WTC11 (cell line): ENCODE data around the gene IGFL4. TPM values are rescaled to one million over a fixed set of nuclear protein-coding genes. Genes with fewer than 3 reads are reported as not detected.
A peak's percentile ranks its signal among the peaks of the same experiment; 100 is the strongest.

ENCODE experiments used
- ATAC-seq: fragments of 200-7000 bp; cut with Tn5 transposase; 2 replicates; pipeline ENCODE4 v1.10.0; 2021; ENCODE audit warnings: mild to moderate bottlenecking, moderate library complexity
- CTCF ChIA-PET: fragments of 300-600 bp; sonication (Branson Sonifier 250); formaldehyde crosslinking; loops from one replicate; lab custom pipeline; 2021; ENCODE audit warnings: antibody characterized with exemption; lab: Charles Lee
- POLR2A ChIA-PET: fragments of 350-600 bp; sonication (Branson Sonifier 250); formaldehyde crosslinking; loops from one replicate; lab custom pipeline; 2021; ENCODE audit warnings: antibody characterized with exemption; lab: Charles Lee
- DNase-seq: peaks from one replicate; pipeline ENCODE4 v3.0.0; 2021; ENCODE audit warnings: low spot score
- H3K27ac Mint-ChIP-seq: 2 replicates; pipeline ENCODE4 v1.8.0; 2021; ENCODE audit warnings: mixed read lengths
- H3K27me3 Mint-ChIP-seq: 2 replicates; pipeline ENCODE4 v1.8.0; 2021; ENCODE audit warnings: low read depth, mild to moderate bottlenecking, moderate library complexity, mixed read lengths
- H3K36me3 Mint-ChIP-seq: 2 replicates; pipeline ENCODE4 v1.8.0; 2021; ENCODE audit warnings: mixed read lengths
- H3K4me1 Mint-ChIP-seq: 2 replicates; pipeline ENCODE4 v1.8.0; 2022; ENCODE audit warnings: mixed read lengths
- H3K4me3 Mint-ChIP-seq: 2 replicates; pipeline ENCODE4 v1.8.0; 2021; ENCODE audit warnings: mild to moderate bottlenecking, moderate library complexity, mixed read lengths
- H3K9me3 Mint-ChIP-seq: 2 replicates; pipeline ENCODE4 v1.8.0; 2021; ENCODE audit warnings: mixed read lengths
- ATF2 ChIP-seq: sonication (generic); formaldehyde crosslinking; IDR thresholded peaks from 2 replicates; pipeline ENCODE4 v1.8.1; 2022; ENCODE audit warnings: low read depth, missing genetic modification reagents, borderline replicate concordance
- FOXJ3 ChIP-seq: sonication (generic); formaldehyde crosslinking; IDR thresholded peaks from 2 replicates; pipeline ENCODE4 v1.9.0; 2021; ENCODE audit warnings: missing genetic modification reagents, mild to moderate bottlenecking, borderline replicate concordance
- GABPB1 ChIP-seq: sonication (generic); formaldehyde crosslinking; IDR thresholded peaks from 2 replicates; pipeline ENCODE4 v1.8.1; 2023; ENCODE audit warnings: mild to moderate bottlenecking, missing genetic modification reagents
- MXD4 ChIP-seq: fragments of 250-450 bp; sonication (Bioruptor Pico); IDR thresholded peaks from 2 replicates; pipeline ENCODE4 v1.8.0; 2021; ENCODE audit warnings: mild to moderate bottlenecking, moderate library complexity, borderline replicate concordance
- NFYB ChIP-seq: sonication (generic); formaldehyde crosslinking; conservative IDR thresholded peaks from 2 replicates; pipeline ENCODE4 v1.8.0; 2022; ENCODE audit warnings: low read depth, missing genetic modification reagents
- NR1H2 ChIP-seq: sonication (generic); formaldehyde crosslinking; IDR thresholded peaks from 2 replicates; pipeline ENCODE4 v1.9.0; 2021; ENCODE audit warnings: mild to moderate bottlenecking, moderate library complexity, missing genetic modification reagents
- NR2C2 ChIP-seq: sonication (generic); formaldehyde crosslinking; IDR thresholded peaks from 2 replicates; pipeline ENCODE4 v1.8.0; 2022; ENCODE audit warnings: mild to moderate bottlenecking, missing genetic modification reagents
- PRRX2 ChIP-seq: fragments of 250-450 bp; sonication (Bioruptor Pico); IDR thresholded peaks from 2 replicates; pipeline ENCODE4 v1.8.0; 2021; ENCODE audit warnings: mild to moderate bottlenecking
- SP1 ChIP-seq: sonication (generic); formaldehyde crosslinking; conservative IDR thresholded peaks from 2 replicates; pipeline ENCODE4 v1.8.1; 2022; ENCODE audit warnings: missing genetic modification reagents
- TEAD1 ChIP-seq: sonication (generic); formaldehyde crosslinking; IDR thresholded peaks from 2 replicates; pipeline ENCODE4 v1.8.0; 2022; ENCODE audit warnings: mild to moderate bottlenecking, missing genetic modification reagents
- USF1 ChIP-seq: sonication (generic); formaldehyde crosslinking; IDR thresholded peaks from 2 replicates; pipeline ENCODE4 v1.8.0; 2022; ENCODE audit warnings: mild to moderate bottlenecking, missing genetic modification reagents
- USF2 ChIP-seq: sonication (generic); formaldehyde crosslinking; IDR thresholded peaks from 2 replicates; pipeline ENCODE4 v1.8.1; 2023; ENCODE audit warnings: mild to moderate bottlenecking, missing genetic modification reagents, moderate library complexity
- ZNF232 ChIP-seq: sonication (generic); formaldehyde crosslinking; IDR thresholded peaks from 2 replicates; pipeline ENCODE4 v1.8.0; 2022; ENCODE audit warnings: mild to moderate bottlenecking, missing genetic modification reagents
- total RNA-seq: library from RNA; stranded (reverse); gene quantifications from 3 replicates; pipeline ENCODE4 v1.2.3, GENCODE V29; 2021
- TF ChIP-seq, protein P1 (sequence below): fragments of 250-450 bp; sonication (Bioruptor Pico); IDR thresholded peaks from 2 replicates; pipeline ENCODE4 v1.9.0; 2021; ENCODE audit warnings: mild to moderate bottlenecking
- TF ChIP-seq, protein P2 (sequence below): sonication (generic); formaldehyde crosslinking; IDR thresholded peaks from 2 replicates; pipeline ENCODE4 v1.8.0; 2022; ENCODE audit warnings: mild to moderate bottlenecking, missing genetic modification reagents
- TF ChIP-seq, protein P3 (sequence below): sonication (generic); formaldehyde crosslinking; IDR thresholded peaks from 2 replicates; pipeline ENCODE4 v1.8.1; 2022; ENCODE audit warnings: missing genetic modification reagents, borderline replicate concordance
- TF ChIP-seq, protein P4 (sequence below): fragments of 250-450 bp; sonication (Bioruptor Pico); IDR thresholded peaks from 2 replicates; pipeline ENCODE4 v1.8.0; 2021; ENCODE audit warnings: mild to moderate bottlenecking
- TF ChIP-seq, protein P5 (sequence below): sonication (generic); formaldehyde crosslinking; IDR thresholded peaks from 2 replicates; pipeline ENCODE4 v1.8.1; 2023; ENCODE audit warnings: mild to moderate bottlenecking, missing genetic modification reagents, borderline replicate concordance
- TF ChIP-seq, protein P6 (sequence below): sonication (generic); formaldehyde crosslinking; IDR thresholded peaks from 2 replicates; pipeline ENCODE4 v1.8.1; 2023; ENCODE audit warnings: mild to moderate bottlenecking, missing genetic modification reagents, moderate library complexity

The IGFL4 gene
- total RNA-seq, 1 experiment from 2014 or later = 0.20 TPM

DNA sequence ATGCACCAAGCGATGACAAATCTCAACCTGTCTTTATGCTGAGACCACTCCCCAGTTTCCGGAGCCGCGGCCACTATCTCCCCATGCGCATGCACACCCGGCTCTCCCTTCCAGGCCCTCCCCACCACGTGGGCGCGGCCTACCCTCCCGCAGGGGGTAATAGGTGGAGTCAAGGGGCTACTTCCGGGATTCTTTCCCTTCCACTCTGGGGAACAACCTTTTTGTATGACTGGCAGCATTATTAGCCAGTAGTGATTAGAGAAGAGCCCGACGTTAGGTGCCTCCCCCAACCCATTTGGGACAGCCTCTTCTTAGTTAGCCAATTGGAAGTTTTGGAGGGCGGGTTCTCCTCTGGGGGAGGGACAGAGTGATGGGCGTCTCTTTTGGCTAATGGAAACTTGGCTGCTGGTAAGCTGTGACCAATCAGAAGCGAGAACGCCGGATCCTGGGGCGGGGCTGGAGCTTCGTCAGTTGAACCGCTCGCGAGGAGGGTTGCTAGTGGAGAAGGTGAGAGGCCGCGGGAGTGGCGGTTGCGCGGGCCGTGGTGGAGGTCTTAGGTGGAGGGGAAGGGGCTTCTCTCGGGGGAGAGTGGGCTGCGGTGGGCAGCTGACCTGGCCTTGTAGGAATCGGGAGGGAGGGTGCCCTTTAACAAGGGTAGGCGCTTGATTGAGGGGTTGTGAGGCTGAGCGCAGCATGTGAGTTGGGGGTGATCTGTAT, 45.6 kb downstream of the IGFL4 start, which contains the start of gene CCDC61:
TSS of gene CCDC61 (plus strand) at position 470 of the 717 bp plus-strand sequence. CDS start 7,552 bp downstream, outside the sequence.
- peaks cover 16% of the 10 kb centered on the region for H3K4me1 Mint-ChIP-seq
- H3K36me3 Mint-ChIP-seq = peaks cover 6% of the 10 kb centered on the region; the same call in 1 of the 2 replicates
- ATAC-seq = peak; percentile 96
- TF ChIP-seq NR1H2 (CRISPR knock-in tag) (no peak), SP1 (peak; percentile 96), USF2 (peak; percentile 85), PRRX2 (no peak), USF1 (peak; percentile 85), NR2C2 (CRISPR knock-in tag) (no peak), GABPB1 (0 out of 2 replicates have a peak, but pooled peaks have one; percentile 31), MXD4 (CRISPR knock-in tag) (no peak), TEAD1 (CRISPR knock-in tag) (0 out of 2 replicates have a peak, but pooled peaks have one; percentile 17), NFYB (CRISPR knock-in tag) (peak; percentile 92)
- TF ChIP-seq, protein P1, sequence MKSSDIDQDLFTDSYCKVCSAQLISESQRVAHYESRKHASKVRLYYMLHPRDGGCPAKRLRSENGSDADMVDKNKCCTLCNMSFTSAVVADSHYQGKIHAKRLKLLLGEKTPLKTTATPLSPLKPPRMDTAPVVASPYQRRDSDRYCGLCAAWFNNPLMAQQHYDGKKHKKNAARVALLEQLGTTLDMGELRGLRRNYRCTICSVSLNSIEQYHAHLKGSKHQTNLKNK (CRISPR knock-in tag) = no peak
- TF ChIP-seq, protein P2, sequence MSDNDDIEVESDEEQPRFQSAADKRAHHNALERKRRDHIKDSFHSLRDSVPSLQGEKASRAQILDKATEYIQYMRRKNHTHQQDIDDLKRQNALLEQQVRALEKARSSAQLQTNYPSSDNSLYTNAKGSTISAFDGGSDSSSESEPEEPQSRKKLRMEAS = peak; percentile 50; the same call in 1 of the 2 replicates
- H3K9me3 Mint-ChIP-seq = no peaks in the 10 kb centered on the region
- ChIA-PET POLR2A (interaction anchor here (0.6 to 1.1 kb wide), 5 partner anchors 10 to 67 kb away, joined by 3 to 6 read pairs (median 3); partner anchors contain the start of gene NOVA2), CTCF (interaction anchor here (0.9 to 2.3 kb wide), 16 partner anchors 14 to 1211 kb away, joined by 3 to 19 read pairs (median 4); partner anchors contain the start of genes FOXA3, MYPOP, NOVA2 and SYMPK)
- H3K27me3 Mint-ChIP-seq = peaks cover 12% of the 10 kb centered on the region; the same call in 1 of the 2 replicates
- no peak within 1 kb of the TSS for H3K4me3 Mint-ChIP-seq
- H3K27ac Mint-ChIP-seq = peak within 1 kb of the TSS; percentile 34
- DNase-seq = peak; percentile 97

GRCh38 chr19:45994456-45994997, 46.3 kb downstream of the IGFL4 start:
- no peak overlapping the region for H3K27ac Mint-ChIP-seq
- peaks cover 13% of the 10 kb centered on the region for H3K27me3 Mint-ChIP-seq
- H3K4me1 Mint-ChIP-seq = peaks cover 12% of the 10 kb centered on the region
- H3K9me3 Mint-ChIP-seq = no peaks in the 10 kb centered on the region
- ATAC-seq (peak; percentile 0; the same call in 1 of the 2 replicates), DNase-seq (no peak)
- CTCF ChIA-PET = interaction anchor here (0.7 to 2.3 kb wide), 17 partner anchors 15 to 1210 kb away, joined by 3 to 19 read pairs (median 4); partner anchors contain the start of genes FOXA3, MYPOP, NOVA2 and SYMPK
- POLR2A ChIA-PET = interaction anchor here (0.6 to 1.1 kb wide), 4 partner anchors 21 to 292 kb away, joined by 3 to 9 read pairs (median 6); partner anchors contain the start of gene NOVA2
- TF ChIP-seq, protein P3, sequence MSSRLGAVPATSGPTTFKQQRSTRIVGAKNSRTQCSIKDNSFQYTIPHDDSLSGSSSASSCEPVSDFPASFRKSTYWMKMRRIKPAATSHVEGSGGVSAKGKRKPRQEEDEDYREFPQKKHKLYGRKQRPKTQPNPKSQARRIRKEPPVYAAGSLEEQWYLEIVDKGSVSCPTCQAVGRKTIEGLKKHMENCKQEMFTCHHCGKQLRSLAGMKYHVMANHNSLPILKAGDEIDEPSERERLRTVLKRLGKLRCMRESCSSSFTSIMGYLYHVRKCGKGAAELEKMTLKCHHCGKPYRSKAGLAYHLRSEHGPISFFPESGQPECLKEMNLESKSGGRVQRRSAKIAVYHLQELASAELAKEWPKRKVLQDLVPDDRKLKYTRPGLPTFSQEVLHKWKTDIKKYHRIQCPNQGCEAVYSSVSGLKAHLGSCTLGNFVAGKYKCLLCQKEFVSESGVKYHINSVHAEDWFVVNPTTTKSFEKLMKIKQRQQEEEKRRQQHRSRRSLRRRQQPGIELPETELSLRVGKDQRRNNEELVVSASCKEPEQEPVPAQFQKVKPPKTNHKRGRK (CRISPR knock-in tag) = no peak
- TF ChIP-seq, protein P4, sequence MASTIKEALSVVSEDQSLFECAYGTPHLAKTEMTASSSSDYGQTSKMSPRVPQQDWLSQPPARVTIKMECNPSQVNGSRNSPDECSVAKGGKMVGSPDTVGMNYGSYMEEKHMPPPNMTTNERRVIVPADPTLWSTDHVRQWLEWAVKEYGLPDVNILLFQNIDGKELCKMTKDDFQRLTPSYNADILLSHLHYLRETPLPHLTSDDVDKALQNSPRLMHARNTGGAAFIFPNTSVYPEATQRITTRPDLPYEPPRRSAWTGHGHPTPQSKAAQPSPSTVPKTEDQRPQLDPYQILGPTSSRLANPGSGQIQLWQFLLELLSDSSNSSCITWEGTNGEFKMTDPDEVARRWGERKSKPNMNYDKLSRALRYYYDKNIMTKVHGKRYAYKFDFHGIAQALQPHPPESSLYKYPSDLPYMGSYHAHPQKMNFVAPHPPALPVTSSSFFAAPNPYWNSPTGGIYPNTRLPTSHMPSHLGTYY (CRISPR knock-in tag) = no peak
- TF ChIP-seq ATF2 (no peak), FOXJ3 (CRISPR knock-in tag) (no peak), NR2C2 (CRISPR knock-in tag) (no peak), ZNF232 (no peak), NFYB (CRISPR knock-in tag) (no peak)
- TF ChIP-seq, protein P5, sequence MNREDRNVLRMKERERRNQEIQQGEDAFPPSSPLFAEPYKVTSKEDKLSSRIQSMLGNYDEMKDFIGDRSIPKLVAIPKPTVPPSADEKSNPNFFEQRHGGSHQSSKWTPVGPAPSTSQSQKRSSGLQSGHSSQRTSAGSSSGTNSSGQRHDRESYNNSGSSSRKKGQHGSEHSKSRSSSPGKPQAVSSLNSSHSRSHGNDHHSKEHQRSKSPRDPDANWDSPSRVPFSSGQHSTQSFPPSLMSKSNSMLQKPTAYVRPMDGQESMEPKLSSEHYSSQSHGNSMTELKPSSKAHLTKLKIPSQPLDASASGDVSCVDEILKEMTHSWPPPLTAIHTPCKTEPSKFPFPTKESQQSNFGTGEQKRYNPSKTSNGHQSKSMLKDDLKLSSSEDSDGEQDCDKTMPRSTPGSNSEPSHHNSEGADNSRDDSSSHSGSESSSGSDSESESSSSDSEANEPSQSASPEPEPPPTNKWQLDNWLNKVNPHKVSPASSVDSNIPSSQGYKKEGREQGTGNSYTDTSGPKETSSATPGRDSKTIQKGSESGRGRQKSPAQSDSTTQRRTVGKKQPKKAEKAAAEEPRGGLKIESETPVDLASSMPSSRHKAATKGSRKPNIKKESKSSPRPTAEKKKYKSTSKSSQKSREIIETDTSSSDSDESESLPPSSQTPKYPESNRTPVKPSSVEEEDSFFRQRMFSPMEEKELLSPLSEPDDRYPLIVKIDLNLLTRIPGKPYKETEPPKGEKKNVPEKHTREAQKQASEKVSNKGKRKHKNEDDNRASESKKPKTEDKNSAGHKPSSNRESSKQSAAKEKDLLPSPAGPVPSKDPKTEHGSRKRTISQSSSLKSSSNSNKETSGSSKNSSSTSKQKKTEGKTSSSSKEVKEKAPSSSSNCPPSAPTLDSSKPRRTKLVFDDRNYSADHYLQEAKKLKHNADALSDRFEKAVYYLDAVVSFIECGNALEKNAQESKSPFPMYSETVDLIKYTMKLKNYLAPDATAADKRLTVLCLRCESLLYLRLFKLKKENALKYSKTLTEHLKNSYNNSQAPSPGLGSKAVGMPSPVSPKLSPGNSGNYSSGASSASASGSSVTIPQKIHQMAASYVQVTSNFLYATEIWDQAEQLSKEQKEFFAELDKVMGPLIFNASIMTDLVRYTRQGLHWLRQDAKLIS (CRISPR knock-in tag) = no peak
- TF ChIP-seq, protein P6, sequence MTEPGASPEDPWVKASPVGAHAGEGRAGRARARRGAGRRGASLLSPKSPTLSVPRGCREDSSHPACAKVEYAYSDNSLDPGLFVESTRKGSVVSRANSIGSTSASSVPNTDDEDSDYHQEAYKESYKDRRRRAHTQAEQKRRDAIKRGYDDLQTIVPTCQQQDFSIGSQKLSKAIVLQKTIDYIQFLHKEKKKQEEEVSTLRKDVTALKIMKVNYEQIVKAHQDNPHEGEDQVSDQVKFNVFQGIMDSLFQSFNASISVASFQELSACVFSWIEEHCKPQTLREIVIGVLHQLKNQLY (CRISPR knock-in tag) = no peak
- TF ChIP-seq, all 79 proteins: peak for 0
- Mint-ChIP-seq H3K36me3 (peaks cover 6% of the 10 kb centered on the region; the same call in 1 of the 2 replicates), H3K4me3 (no peak overlapping the region)
